Ishikawa (cell line): ENCODE results near the gene FYTTD1.

Experiments
- CEBPB ChIP-seq: IDR thresholded peaks from 2 replicates; pipeline ENCODE4 v1.6.1; 2012
- CREB1 ChIP-seq: IDR thresholded peaks from 2 replicates; pipeline ENCODE4 v1.6.1; 2012; ENCODE audit warnings: low read depth
- EGR1 ChIP-seq: IDR thresholded peaks from 2 replicates; pipeline ENCODE4 v1.6.1; 2012
- EP300 ChIP-seq: IDR thresholded peaks from 2 replicates; pipeline ENCODE4 v1.6.1; 2012; ENCODE audit warnings: borderline replicate concordance
- FOXM1 ChIP-seq: IDR thresholded peaks from 2 replicates; pipeline ENCODE4 v1.6.1; 2012; ENCODE audit warnings: low read depth, borderline replicate concordance
- RAD21 ChIP-seq: IDR thresholded peaks from 2 replicates; pipeline ENCODE4 v1.6.1; 2012; ENCODE audit warnings: low read depth
- TAF1 ChIP-seq: IDR thresholded peaks from 2 replicates; pipeline ENCODE4 v1.6.1; 2012; ENCODE audit warnings: low read depth, mild to moderate bottlenecking
- TCF12 ChIP-seq: IDR thresholded peaks from 2 replicates; pipeline ENCODE4 v1.6.1; 2012; ENCODE audit warnings: low read depth
- TEAD4 ChIP-seq: IDR thresholded peaks from 2 replicates; pipeline ENCODE4 v1.6.1; 2012
- YY1 ChIP-seq: IDR thresholded peaks from 2 replicates; pipeline ENCODE4 v1.6.1; 2012; ENCODE audit warnings: low read depth
- ZBTB7A ChIP-seq: IDR thresholded peaks from 2 replicates; pipeline ENCODE4 v1.6.1; 2012; ENCODE audit warnings: low read depth
- TF ChIP-seq, protein P1 (sequence below): IDR thresholded peaks from 2 replicates; pipeline ENCODE4 v1.6.1; 2012; ENCODE audit warnings: low read depth, mild to moderate bottlenecking
- TF ChIP-seq, protein P2 (sequence below): IDR thresholded peaks from 2 replicates; pipeline ENCODE4 v1.6.1; 2012
- TF ChIP-seq, protein P3 (sequence below): IDR thresholded peaks from 2 replicates; pipeline ENCODE4 v1.6.1; 2012

DNA sequence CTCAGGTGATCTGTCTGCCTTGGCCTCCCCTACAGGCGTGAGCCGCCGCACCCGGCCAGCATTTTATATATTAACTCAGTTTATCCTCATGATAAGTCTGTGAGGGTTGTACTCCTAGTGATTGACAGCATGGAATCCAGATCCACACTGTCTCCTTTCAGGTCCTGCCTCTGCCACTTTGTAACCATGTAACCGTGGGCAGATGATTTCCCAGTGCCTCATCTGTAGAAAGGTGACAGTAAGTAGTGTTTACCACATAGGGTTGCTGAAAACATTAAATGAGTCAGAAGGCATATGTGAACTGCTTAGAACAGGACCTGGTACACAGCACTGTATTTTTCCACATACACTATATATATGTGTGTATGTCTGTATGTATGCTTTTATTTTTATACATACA is 2.4 kb downstream of the FYTTD1 start:
- TF ChIP-seq EP300 (no peak), YY1 (no peak), CEBPB (no peak), ZBTB7A (no peak), FOXM1 (no peak), EGR1 (no peak), TEAD4 (no peak), RAD21 (no peak), TAF1 (no peak), CREB1 (no peak), TCF12 (no peak)
- TF ChIP-seq, protein P1, sequence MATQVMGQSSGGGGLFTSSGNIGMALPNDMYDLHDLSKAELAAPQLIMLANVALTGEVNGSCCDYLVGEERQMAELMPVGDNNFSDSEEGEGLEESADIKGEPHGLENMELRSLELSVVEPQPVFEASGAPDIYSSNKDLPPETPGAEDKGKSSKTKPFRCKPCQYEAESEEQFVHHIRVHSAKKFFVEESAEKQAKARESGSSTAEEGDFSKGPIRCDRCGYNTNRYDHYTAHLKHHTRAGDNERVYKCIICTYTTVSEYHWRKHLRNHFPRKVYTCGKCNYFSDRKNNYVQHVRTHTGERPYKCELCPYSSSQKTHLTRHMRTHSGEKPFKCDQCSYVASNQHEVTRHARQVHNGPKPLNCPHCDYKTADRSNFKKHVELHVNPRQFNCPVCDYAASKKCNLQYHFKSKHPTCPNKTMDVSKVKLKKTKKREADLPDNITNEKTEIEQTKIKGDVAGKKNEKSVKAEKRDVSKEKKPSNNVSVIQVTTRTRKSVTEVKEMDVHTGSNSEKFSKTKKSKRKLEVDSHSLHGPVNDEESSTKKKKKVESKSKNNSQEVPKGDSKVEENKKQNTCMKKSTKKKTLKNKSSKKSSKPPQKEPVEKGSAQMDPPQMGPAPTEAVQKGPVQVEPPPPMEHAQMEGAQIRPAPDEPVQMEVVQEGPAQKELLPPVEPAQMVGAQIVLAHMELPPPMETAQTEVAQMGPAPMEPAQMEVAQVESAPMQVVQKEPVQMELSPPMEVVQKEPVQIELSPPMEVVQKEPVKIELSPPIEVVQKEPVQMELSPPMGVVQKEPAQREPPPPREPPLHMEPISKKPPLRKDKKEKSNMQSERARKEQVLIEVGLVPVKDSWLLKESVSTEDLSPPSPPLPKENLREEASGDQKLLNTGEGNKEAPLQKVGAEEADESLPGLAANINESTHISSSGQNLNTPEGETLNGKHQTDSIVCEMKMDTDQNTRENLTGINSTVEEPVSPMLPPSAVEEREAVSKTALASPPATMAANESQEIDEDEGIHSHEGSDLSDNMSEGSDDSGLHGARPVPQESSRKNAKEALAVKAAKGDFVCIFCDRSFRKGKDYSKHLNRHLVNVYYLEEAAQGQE = no peak
- TF ChIP-seq, protein P2, sequence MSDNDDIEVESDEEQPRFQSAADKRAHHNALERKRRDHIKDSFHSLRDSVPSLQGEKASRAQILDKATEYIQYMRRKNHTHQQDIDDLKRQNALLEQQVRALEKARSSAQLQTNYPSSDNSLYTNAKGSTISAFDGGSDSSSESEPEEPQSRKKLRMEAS = no peak
- TF ChIP-seq, protein P3, sequence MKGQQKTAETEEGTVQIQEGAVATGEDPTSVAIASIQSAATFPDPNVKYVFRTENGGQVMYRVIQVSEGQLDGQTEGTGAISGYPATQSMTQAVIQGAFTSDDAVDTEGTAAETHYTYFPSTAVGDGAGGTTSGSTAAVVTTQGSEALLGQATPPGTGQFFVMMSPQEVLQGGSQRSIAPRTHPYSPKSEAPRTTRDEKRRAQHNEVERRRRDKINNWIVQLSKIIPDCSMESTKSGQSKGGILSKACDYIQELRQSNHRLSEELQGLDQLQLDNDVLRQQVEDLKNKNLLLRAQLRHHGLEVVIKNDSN = no peak
